GM21367 (cell line): Measurements from ENCODE around the gene RHOB.
"Not testable (repeated sequence)": the region's sequence is repeated elsewhere in the genome, so short reads cannot be mapped to it uniquely, and the experiment has no call there.

Experiments
- ATAC-seq: cut with Tn5 transposase; IDR thresholded peaks from one replicate; pipeline ENCODE4 v1.9.1; 2021; ENCODE audit not compliant: unreplicated experiment

The RHOB gene

DNA sequence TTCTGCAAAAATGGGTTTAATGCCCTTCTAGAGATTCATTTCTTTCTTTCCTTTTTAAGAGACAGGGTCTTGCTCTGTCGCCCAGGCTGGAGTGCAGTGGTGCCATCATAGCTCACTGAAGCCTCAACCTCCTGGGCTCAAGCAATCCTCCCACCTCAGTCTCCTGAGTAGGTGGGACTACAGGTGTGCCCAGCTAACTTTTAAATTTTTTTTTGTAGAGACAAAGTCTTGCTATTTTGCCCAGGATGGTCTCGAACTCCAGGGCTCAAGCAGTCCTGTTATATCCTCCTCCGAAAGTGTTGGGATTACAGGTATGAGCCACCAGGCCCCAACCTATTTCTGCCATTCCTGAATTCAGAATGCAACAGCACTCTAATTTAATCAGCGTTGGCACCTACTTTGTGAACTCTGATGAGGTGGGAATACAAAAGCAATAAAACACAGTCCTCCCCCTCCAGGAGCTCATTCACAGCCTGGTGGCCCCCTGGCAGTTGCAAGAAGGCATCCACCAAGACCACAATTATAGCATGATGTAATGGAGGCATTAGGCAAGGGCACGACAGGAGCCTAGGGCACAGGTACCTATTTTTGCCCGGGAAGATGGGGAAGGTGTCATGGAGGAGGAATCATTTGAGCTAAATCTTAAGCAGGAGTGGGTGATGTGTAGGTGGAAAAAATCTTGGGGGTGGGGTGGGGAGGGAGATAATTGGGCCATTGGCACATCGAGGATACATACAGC, 5.1 kb downstream of the RHOB start:
- ATAC-seq = no peak

DNA sequence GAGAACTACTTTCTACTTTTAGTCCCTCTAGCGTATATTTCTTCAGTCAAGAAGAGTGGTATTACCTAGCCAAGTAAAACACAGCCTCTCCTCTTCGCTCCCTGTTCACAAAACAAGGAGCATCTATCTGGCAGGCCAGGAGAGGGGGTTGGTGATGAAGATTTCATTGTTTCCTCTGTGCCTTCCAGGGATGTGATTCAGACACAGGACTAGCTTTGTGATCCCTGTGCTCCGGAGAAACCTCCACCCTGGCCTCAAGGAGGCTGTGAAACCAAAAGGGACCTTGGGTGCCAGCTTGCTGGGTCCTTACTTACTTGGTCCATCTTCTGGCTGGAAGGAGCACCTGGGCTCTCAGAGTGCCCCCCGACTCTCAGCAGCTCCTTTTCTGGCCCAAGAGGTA, 5.7 kb downstream of the RHOB start:
- no peak for ATAC-seq

DNA sequence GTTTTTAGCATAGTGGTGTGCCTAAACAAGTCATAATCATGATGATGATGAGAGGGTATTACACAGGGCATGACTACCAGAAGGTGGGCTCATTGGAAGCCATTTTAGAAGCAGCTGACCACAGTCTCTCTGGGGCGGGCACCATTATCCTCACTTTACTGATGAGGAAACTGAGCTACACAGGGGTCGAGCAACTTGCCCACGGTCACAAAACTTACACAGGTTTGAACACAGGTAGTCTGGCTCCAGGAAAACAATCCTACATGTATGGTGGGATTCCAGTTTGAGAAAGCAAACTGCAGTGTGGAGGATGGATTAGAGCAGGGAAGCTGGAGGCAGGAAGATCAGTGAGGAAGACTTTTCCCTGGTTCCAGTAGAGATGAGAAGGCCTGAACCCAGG, 6.2 kb downstream of the RHOB start:
- no peak for ATAC-seq

DNA sequence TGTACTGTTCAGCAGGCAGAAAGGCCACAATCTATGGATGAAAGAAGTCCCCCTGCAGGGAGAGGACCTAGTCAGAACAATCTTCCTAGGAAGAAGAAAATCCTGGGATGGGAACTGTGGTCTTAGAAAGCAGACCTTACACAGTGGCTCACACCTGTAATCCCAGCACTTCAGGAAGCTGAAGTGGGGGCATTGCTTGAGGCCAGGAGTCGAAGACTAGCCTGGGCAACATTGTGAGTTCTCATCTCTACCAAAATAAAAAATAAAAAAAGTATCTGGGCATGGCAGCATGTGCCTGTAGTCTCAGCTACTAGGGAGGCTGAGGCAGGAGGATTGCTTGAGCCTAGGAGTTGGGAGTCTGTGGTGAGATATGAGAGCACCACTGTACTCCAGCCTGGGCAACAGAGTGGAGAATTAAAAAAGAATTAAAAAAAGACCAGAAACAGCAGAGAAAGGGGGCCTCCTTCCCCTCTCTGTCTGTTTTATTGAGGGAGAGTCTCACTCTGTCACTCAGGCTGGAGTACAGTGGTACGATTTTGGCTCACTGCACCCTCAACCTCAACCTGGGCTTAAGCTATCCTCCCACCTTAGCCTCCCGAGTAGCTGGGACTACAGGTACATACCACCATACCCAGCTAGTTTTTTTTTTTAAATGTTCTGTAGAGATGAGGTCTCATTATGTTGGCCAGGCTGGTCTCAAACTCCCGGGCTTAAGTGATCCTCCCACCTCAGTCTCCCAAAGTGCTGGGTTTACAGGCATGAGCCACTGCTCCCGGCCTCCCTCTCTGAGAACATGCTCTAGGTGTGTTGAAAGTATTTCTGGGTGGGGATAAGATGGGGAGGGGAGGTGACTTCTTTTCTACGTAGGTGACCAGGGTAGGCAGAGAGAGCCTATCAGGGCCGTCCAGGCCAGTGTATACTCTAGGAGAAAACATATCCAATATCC, 7.4 kb downstream of the RHOB start:
- no peak for ATAC-seq

DNA sequence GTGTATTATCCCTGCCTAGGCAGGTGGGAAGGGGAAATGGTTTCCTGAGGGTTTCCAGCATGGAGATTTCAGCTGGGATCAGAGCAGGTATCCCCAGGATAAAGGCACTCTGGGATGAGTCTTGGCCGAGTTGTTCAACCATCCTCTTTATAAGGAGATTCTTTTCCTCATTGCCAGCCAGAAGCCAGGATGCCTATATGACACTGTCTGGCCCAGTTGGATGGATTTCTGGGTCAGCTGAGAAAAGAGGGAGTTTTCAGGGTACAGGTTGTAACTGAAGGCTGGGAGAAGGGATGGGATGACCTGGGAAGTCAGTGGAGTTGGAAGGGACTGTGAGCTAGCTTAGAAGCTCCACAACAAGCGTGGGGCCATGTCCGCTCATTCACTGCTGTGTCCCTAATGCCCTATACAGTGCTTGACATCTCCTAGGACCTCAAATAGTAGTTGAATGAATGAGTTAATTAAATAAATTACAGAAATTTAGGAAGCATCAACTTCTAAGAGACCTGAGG, 8.3 kb downstream of the RHOB start:
- ATAC-seq = no peak

DNA sequence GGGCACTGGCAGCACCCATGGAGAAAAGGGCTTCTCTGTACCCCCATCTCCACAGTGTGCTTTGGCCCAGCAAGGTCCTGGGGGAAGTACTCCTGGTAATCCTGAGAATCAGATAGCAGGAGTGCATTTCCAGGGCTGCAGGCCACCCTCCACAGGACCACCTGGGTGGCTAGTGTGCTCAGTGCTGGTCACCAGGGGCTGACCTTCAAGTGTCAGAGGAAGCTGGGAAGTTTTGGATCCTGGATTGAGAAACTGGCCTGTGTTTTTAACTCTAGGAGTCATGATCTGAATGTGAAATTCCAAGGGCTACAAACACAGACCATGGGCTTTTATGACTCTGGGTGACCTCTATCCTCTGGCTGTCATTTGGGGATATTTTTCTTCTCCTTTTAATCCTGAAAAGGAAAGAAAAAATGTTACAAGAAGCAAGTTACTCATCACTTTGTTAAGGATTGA, 9.3 kb downstream of the RHOB start:
- no peak for ATAC-seq

DNA sequence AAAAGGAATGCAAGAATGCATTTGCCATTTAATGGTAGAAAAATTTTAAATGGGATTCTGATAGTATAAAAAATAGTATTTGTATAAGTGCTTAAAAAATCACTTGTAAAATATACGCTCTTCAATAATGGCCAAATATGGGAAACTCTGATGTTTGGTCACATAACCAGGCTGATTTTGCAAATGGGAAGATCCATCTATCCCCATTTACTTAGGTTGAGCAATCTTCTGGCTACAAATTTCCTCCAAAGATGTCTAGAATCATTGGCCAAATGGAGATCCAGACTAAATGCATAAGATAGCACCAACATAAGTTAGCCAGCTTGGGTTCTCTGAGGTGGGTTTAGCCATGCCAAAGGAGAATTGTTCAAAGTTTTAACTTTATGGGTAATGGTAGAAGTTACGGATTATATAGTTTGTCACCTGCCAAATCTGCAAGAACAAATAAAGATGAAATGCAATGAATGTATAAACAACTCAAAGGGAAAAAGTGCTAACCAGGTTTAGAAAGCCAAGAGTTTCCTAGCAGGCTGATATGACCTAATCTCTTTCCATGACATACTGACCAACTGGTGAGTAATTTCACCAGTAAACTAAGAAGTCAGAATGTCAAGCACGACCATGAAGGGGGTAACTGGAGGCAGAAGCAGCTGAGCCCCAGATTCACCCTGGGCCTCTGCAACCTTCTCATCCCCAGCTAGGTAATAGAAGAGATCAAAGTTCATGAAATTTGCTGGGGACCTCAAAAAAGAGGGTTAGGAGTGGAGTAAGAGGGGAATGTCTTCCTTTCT, 10.0 kb downstream of the RHOB start:
- ATAC-seq = no peak

DNA sequence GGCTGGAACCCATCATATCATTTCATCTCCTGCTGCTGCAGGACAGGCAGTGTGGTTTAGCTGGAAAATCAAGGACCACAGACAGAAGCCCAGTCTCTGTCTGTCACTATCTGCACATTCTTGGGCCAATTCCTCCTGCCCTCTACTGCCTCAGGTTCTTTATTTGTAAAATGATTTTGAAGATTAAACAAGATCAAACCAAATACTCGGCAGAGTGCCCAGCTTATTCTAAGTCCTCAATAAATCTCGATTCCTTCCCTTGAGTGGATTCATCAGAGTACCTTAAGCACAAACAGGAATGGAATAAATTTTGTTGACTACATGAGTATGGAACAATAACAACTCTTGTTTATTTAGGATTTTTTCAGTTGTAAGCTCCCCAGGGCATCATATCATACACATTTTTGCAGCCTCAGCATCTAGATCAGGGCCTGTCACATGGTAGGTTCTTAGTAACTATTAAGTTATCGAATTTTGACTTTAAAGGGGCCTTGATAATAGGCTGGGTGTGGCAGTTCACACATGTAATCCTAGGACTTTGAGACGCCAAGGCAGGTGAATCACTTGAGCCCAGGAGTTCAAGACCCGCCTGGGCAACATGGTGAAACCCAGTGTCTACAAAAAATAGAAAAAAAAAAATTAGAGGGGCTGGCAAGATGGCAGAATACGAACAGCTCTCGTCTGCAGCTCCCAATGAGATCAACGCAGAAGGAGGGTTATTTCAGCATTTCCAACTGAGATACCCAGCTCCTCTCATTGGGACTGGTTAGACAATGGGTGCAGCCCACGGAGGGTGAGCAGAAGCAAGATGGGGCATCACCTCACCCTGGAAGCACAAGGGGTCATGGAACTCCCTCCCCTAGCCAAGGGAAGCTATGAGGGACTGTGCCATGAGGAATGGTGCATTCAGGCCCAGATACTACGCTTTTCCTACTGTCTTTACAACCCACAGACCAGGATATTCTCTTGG, 11.1 kb downstream of the RHOB start:
- ATAC-seq = no peak

DNA sequence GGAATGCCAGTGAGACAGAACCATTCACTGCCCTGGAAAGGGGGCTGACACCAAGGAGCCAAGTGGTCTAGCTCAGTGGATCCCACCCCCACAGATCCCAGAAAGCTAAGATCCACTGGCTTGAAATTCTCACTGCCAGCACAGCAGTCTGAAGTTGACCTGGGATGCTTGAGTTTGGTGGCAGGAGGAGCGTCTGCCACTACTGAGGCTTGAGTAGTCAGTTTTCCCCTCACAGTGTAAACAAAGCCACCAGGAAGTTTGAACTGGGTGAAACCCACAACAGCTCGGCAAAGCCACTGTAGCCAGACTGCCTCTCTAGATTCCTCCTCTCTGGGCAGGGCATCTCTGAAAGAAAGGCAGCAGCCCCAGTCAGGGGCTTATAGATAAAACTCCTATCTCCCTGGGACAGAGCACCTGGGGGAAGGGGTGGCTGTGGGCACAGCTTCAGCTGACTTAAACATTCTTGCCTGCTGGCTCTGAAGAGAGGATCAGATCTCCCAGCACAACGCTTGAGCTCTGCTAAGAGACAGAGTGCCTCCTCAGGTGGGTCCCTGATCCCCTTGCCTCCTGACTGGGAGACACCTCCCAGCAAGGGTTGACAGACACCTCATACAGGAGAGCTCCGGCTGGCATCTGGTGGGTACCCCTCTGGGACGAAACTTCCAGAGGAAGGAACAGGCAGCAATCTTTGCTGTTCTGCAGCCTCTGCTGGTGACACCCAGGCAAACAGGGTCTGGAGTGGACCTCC, 12.0 kb downstream of the RHOB start:
- ATAC-seq = not testable (repeated sequence)

DNA sequence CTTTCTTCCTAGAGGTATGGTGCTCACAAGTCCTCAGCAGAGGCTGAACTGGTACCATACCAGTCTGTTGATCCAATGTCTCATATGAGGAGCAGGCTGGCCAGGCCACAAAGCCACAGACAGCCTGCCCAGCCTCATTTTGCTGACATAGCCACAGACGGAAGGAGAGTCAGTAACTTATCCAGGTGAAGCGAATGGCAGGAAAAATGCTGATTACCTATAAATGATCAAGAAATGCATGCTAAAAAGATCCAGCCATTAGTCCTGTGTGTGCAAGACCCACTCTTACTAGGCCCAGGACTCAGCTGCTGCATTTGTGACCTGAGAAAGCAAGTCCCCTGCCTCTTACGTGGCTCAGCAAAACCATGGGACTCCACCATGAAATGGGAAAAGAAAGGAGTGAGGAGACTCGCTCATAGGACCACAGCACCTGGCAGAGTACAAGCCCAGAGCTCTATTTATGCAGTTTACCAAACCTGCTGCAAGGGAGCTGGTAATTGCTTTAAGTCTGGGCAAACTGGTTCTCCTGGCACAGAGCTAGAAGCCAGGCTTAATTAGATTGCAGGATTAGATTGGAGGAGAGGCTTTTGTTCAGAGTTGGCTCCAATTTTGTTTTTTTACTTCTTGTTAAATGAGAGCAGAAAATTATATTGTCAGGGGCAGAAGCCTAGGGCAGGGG, 19.0 kb downstream of the RHOB start:
- ATAC-seq = no peak

DNA sequence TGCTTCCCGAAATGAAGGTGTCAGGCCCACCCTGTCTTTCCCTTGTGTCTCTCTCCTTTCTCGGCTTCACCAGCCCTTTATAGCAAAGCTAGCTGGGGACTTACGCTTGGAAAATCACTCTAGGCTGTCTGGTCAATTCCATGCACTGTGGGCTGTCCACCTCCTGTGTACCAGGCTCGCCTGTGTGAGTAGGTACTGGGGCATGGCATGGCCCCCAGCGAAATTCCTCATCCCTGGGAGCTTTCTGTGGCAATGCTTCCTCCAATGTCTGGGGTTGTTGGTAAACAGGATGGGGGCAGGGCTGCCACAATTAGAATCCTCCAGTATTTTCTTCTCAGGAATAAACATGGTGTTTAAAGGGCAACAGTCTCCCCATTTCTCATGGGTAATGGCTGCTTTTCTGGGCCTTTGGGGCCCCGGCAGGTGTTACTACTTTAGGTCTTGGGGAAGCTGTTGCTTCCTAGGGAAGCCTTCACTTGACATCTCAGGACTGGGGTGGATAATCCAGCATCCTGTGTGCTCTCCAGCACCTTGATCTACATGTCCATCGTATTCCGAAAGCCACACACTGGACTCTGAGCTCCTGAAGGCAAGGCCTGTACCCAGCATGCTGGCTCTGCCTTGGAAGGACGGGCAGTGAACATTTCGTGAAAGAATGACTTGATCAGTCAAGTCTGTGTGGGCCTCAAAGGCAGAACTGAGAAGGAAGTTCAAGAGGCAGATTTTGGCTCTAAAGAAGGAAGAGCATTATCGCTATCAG, 21.1 kb downstream of the RHOB start:
- no peak for ATAC-seq

DNA sequence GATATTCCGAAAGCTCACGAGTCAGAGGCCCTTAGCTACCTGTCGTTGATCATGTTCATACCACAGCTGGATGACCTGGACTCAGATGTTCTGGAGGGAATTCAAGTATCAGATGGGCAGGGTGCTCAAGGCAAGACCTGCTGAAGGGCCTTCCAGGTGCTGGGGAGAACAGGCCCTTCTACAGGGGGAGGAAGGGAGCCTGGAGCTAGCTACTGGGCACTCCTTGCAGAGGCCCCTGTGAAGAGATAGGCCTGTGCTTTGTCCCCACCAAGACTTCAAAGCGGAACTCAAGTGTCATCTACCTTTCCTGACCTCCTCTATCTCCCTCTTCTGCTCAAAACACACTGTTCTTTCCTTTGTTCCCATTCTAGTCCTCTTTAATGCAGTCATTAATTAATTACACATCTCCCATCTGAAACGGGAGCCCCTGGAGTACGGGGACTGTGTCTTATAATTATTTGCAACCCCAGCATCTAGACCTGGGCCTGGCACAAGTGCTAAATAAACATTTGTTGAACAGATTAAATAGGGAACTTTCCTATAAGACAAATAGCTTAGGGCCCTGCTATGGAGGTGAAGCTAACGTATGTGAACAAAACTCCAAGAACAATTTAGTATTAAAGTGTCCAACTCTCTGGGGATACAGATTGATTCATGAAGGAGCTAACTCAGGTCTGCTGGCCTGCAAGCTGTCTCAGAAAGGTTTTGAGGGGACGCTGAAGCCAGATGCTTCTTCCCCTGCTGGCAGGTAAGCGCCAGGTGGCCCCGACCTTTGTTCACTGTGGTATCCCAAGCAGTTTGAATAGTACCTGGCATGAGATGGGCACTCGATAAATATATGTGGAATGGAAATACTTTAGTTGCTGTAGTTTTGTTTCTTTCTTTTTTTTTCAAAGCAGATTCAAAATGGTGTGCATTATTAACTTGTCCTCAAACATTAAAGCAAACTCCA, 22.0 kb downstream of the RHOB start:
- no peak for ATAC-seq

DNA sequence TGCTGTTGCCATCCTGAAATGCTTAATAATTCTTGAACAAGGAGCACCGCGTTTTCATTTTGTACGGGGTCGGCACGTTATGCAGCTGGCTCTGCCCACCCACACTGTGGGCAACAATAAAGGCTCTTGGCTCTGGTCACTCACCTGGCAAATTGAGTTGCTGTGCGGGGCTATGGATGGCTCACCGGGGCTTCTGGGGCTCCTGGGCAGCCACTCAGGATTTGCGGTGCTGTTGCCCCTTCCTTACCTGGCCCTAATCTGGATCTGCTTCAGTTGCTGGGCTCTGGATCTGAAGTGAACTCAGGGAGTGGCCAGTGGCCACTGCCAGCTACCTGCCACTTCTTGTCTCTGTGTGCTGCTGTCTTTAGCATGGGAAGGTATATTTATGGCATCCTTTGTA, 22.7 kb downstream of the RHOB start:
- ATAC-seq = no peak

DNA sequence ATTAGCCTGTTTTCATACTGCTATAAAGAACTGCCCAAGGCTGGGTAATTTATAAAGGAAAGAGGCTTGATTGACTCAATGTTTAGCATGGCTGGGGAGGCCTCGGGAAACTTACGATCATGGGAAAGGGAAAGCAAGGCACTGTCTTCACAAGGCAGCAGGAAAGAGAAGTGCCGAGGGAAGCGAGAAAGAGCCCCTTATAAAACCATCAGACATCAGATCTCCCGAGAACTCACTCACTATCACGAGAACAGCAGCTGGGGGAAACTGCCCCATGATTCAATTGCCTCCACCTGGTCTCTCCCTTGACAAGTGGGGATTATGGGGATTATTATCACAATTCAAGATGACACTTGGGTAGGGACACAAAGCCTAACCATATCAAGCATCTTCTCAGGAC, 23.3 kb downstream of the RHOB start:
- ATAC-seq = no peak

DNA sequence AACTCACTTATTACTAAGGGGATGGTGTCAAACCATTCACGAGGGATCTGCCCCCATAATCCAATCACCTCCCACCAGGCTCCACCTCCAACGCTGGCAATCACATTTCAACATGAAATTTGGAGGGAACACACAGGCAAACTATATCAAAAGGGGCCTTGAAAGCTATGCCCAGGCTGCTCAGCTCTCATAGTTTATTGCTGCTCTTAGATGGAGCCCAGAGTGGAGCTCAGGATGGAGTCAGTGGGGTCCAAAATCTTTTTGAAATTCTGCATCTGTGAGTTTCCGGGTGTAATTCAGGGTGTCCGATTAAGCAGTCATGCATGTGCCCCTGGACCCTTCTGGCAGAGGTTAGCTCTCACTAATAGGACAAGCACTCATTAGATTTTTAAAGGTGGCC, 24.3 kb downstream of the RHOB start:
- no peak for ATAC-seq

DNA sequence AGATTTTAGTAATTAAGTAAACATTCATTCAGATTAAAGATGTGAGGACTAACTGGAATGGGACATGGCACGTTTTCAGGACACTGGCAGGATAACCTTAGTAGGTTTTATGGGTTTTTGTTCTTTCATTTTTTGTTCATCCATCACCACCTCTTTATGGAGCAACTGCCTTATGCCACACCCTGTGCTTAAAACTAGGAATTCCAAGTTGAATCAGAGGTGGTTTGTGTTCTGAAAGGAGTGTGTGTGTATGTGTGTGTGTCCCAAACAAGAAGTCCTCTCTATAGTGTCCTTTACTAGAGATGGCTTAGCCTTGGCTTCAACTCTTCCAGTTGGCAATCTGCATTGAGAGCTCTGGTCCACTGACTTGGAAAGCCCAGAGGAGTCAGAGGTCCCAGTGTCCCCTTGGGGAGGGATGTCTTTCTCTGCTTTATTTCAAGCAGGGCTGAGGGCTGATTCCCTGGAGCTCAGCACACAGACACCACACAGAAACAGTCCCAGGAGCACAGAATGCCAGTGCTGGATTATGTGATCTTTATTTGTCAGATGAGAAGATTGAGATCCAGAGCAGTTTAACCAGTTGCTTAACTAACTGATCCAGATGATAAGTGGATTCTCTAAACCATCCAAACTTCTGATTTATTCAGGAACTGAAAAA, 25.2 kb downstream of the RHOB start:
- ATAC-seq = no peak
